Suppressor macrophage treated with lipopolysaccharide for 1 hour (primary cell): Measurements from ENCODE around the gene RNF114.

Experiments
- DNase-seq, 3 donors: peaks; one replicate each; pipeline ENCODE4 v3.0.0-alpha.2; 2020 to 2022

The RNF114 gene

GRCh38 chr20:49904440-49905214 is 31.6 kb upstream of the RNF114 start:
- DNase-seq, result no peak

GRCh38 chr20:49905415-49906091 is 30.6 kb upstream of the RNF114 start:
- DNase-seq, result no peak

- no peak for DNase-seq
These were observed 30.0 kb upstream of the RNF114 start for GRCh38 chr20:49906101-49906604.

GRCh38 chr20:49906615-49907154 is 29.5 kb upstream of the RNF114 start:
- DNase-seq, result no peak

GRCh38 chr20:49907405-49908257 is 28.6 kb upstream of the RNF114 start:
- DNase-seq, result no peak

GRCh38 chr20:49908258-49908565 is 28.0 kb upstream of the RNF114 start:
- no peak for DNase-seq

- DNase-seq, result no peak
These were observed 26.5 kb upstream of the RNF114 start for GRCh38 chr20:49909499-49910339.

- DNase-seq, result no peak
These were observed 25.9 kb upstream of the RNF114 start for GRCh38 chr20:49910340-49910706.

- DNase-seq, result no peak
These were observed 22.7 kb upstream of the RNF114 start for GRCh38 chr20:49913399-49914047.

GRCh38 chr20:49914310-49915117 is 21.7 kb upstream of the RNF114 start:
- DNase-seq, result no peak

- no peak for DNase-seq
These were observed 21.1 kb upstream of the RNF114 start for GRCh38 chr20:49915118-49915379.

- peak; percentile 97 to 98 (median 98) for DNase-seq
These were observed 20.6 kb upstream of the RNF114 start, which contains the start of gene SPATA2 for GRCh38 chr20:49915380-49916145. Gene SPATA2, minus strand, starts transcription at chr20:49915529. Its CDS starts 7,039 bp downstream, at chr20:49908490.

- DNase-seq, result peak in 1 of 3 donors; percentile 41
These were observed 19.8 kb upstream of the RNF114 start for GRCh38 chr20:49916146-49917002.

GRCh38 chr20:49918446-49918845 is 17.8 kb upstream of the RNF114 start:
- no peak for DNase-seq

GRCh38 chr20:49919009-49919408 is 17.2 kb upstream of the RNF114 start:
- DNase-seq, result no peak

- no peak for DNase-seq
These were observed 16.7 kb upstream of the RNF114 start for GRCh38 chr20:49919461-49919860.

- DNase-seq, result no peak
These were observed 11.9 kb upstream of the RNF114 start for GRCh38 chr20:49924247-49924646.

GRCh38 chr20:49925901-49926454 is 10.2 kb upstream of the RNF114 start:
- peak in 2 of 3 donors; percentile 45 to 46 for DNase-seq
